HCEC 1CT (cell line): Measurements from ENCODE around the gene KRT2.
"Not testable (repeated sequence)": the region's sequence is repeated elsewhere in the genome, so short reads cannot be mapped to it uniquely, and the experiment has no call there.

Experiments used
- DNase-seq: peaks from one replicate; pipeline ENCODE4 v3.0.0-alpha.2; 2017

KRT2 gene

GRCh38 chr12:52683575-52684300 is 31.7 kb upstream of the KRT2 start:
- no peak for DNase-seq

- no peak for DNase-seq
Measured at GRCh38 chr12:52682938-52683574, 31.0 kb upstream of the KRT2 start.

DNA sequence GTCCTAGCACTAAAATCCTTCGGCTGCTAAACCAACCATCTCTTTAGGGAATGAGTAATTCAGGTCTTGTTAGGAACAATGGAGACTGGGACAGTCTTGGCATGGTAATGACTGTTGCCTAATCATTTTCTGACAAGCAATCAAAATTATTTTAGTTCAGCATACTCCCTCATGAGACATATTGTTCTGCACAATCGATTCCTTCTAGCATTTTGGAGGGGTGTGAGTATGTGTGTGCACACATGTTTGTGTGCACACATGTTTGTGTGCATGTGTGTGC is 30.3 kb upstream of the KRT2 start:
- no peak for DNase-seq

DNA sequence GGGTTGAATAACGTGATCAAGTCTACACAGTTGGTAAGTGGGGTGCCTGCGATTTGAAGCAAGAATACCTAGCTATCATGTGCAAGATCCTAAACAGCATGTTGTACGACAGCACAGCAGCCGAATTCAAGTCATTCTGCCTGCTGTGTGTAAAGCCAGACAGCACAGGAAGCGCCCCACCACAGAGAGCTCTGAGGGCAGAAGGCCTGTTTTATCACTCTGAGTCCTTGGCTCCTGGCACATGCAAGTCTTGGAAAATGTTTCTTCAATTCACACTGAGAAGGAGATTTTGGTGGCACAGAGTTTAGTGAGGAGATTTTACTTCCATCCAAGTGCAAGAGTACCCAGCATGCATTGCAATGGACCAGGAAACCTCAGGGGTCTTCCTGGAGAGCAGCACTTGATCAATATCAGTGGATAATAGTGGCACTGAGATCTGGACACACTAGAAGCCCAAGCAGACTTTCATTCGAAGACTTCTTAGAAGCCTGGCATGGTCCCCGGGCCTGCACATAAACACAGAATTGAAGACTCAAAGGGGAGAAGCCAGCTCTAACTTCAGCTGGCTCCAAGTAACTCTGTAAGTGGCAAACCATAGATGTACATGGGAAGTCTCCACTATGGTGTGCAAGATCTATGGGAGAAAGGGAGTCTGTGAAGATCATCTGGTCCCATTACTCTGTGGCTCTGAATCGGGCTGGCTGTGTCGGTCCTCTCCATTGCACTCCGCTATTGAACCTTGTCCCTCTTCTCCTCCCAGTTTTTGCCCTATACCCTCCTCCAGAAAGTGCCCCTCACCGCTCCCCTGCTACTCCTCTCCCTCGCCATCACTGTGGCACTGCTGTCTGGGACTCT is 29.7 kb upstream of the KRT2 start:
- DNase-seq, result no peak

- no peak for DNase-seq
Measured at GRCh38 chr12:52680363-52680762, 28.4 kb upstream of the KRT2 start, which contains the start of gene KRT1. KRT1 (minus strand) TSS chr12:52680407; CDS start chr12:52680348, 59 bp downstream.

- DNase-seq, result no peak
Measured at GRCh38 chr12:52679875-52680274, 27.9 kb upstream of the KRT2 start.

DNA sequence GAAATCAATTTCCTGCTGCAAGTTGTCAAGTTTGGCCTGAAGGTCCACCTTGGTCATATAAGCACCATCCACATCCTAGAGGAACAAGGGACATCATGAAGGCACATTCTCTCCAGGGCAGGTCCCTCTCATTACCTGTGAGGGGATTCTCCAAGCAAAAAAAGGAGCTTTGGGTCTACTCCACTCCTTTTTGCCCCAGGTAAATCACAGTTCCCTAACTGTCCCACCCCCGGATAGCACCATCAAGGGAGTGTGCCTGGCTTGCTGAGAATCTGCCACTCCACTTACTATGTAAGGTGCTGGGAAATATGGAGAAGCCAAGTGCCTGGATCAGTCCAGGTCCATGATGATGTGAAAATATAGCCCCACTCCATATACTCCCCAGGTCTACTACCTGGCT is 25.7 kb upstream of the KRT2 start:
- DNase-seq, result no peak

DNA sequence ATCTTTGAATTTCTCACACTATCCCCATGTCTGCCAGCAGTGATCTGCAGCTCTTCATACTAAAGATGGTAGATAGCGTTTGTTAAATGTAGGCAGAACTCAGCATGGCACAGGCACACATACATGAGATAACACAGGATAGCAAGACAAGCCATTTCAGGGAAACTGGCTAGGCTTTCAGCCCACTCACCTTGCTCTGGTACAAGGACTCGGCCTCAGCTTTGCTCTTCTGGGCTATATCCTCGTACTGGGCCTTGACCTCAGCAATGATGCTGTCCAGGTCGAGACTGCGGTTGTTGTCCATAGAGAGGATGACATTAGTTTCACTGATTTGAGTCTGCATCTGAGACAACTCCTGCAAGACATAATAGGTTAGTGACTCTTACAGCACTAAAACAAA is 25.1 kb upstream of the KRT2 start:
- DNase-seq, result no peak

DNA sequence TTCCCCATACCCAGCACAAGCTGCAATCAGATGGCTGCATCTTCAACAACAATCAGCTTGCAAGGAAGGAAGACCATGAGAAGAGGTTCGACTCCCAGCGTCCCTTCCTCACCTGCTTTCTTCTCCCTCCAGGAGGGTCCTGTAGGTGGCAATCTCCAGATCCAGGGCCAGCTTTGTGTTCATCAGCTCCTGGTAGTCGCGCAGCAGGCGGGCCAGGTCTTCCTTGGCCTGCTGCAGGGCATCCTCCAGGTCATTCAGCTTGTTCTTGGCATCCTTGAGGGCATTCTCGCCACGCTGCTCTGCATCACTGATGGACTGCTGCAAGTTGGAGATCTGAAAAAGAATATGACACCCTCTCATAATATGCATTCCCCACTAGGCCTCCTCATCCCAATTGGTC is 24.2 kb upstream of the KRT2 start:
- DNase-seq, result no peak

- DNase-seq, result no peak
Measured at GRCh38 chr12:52675301-52675701, 23.3 kb upstream of the KRT2 start.

DNA sequence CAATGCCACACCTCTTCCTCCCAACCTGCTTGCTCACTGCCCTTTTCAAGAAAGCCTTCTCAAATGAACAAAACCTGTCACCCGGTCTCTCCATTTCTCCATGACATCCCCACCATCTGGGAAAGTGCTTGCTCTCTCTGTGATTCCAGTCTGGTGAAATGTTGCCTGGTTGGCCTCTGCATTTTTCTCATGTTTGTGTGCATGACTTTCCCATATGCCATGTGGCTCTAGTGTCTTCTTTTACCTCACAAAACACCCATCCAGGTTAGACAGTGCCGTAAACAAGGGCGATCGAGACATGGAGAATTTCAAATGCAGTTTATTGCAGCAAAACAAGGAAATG is 22.4 kb upstream of the KRT2 start:
- DNase-seq, result no peak

GRCh38 chr12:52673713-52674432 is 21.9 kb upstream of the KRT2 start:
- no peak for DNase-seq

- no peak for DNase-seq
Measured at GRCh38 chr12:52673217-52673616, 21.2 kb upstream of the KRT2 start.

GRCh38 chr12:52672321-52672933 is 20.4 kb upstream of the KRT2 start:
- DNase-seq, result no peak

DNA sequence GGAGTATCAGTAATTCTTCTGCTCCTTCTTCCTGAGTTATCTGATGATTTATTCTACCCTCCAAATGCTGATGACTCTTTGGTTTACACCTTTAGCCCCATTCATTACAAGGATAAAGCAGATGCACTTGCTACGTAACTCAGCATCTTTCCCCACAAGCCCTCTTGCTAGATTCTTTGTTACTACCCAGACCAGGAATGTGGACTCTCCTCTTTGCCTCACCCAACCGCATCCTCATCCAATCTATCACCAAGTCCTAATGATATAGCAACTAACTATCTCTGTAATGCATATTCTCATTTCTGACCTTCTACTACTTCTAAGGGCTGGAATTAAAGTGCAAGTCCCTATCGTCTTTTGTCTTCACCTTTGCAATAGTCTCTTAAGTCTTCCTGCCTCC is 18.9 kb upstream of the KRT2 start:
- DNase-seq, result no peak

- no peak for DNase-seq
Measured at GRCh38 chr12:52670506-52670905, 18.5 kb upstream of the KRT2 start.

DNA sequence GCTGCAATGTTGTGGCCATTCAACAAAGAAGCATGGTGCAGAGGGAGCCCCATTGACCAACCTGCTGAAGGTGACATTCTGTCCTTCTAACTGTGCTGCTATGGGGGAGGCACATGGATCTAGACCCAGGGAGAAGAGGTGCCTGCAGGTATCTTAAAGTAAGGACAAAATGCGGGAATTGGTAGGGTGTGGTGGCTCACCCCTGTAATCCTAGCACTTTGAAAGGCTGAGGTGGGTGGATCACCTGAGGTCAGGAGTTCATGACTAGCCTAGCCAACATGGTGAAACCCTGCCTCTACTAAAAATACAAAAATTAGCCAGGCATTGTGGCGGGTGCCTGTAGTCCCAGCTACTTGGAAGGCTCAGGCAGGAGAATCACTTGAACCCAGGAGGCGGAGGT is 17.9 kb upstream of the KRT2 start:
- not testable (repeated sequence) for DNase-seq

- no peak for DNase-seq
Measured at GRCh38 chr12:52669426-52669825, 17.4 kb upstream of the KRT2 start.

GRCh38 chr12:52667931-52668330 is 15.9 kb upstream of the KRT2 start:
- no peak for DNase-seq

DNA sequence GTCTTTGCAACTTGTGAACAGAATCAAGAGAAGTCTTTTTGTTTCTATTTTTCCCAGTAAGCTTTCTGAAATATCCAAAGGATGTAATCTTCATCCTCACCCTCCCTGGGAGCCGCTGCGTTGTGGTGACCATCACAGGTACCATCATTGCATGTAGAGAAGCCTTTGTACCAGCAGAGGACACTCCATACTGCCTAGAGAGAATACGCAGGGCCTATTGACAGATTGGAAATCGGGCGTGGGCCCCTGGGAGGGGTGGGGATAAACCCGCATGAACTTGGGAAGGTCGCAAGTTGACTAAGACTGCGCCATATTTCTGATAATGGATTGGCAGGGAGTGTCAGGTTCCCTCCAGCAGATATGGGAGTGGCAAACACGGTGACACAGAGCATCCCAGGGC is 15.5 kb upstream of the KRT2 start:
- DNase-seq, result no peak

- DNase-seq, result no peak
Measured at GRCh38 chr12:52666471-52666870, 14.5 kb upstream of the KRT2 start.

DNA sequence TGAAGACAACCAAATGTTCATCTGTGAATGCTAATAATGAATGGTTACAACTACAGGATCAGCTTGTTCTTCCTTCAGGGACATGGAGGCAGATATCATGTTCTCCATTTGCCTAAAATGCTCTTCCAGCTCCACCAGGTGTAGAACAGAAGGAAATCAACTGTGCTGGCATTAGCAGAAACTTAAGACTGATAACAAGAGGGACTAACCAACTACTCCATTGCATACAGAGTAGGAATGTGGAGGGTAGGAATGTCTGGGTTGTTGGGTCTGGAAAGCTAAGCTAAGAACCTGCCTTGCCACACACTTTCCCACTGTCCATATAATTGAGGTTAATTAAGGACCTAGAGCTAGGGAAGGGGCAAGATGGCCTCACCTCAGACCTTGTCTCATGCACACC is 11.4 kb upstream of the KRT2 start:
- no peak for DNase-seq

GRCh38 chr12:52662918-52663229 is 10.9 kb upstream of the KRT2 start:
- DNase-seq, result no peak
